GM03348 (cell line): ENCODE data around the gene GSTM1.
"Not testable (repeated sequence)": the region's sequence is repeated elsewhere in the genome, so short reads cannot be mapped to it uniquely, and the experiment has no call there.

Experiments used
- DNase-seq: peaks from one replicate; pipeline ENCODE4 v3.0.0; 2012; ENCODE audit warnings: low spot score

The GSTM1 gene

DNA sequence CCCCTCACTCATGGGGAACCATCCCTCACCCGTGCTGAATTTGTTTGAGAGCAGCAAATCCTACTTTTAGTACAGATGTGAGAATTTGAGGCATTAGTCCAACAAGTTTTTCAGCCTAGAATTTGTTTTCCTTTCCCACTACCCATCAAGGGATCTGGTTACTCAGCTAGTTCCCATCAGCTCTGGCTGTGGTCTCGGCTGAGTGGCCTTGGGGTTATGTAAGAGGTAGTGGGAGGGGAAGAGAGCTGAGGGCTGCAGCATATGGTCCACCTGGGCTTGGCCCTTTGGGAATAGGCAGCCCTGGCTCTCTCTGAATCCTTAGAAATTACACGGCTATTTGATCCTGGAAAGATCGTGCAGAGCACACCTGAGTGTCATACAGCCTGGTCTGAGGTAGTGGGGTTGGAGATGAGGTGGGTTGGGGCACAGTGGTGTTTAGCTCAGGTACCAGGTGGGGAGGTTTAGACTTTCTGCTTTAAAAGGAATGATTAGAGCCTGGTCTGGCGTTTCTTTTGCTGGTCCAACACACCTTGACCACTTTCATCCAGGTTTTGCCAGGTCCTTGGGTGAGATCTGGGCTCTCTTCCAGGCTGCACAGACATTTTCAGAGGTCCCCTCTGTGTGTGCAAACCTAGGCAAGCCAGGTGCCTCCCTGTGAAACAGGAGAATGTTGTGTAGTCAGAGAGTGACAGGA, 27.5 kb upstream of the GSTM1 start:
- DNase-seq = no peak

DNA sequence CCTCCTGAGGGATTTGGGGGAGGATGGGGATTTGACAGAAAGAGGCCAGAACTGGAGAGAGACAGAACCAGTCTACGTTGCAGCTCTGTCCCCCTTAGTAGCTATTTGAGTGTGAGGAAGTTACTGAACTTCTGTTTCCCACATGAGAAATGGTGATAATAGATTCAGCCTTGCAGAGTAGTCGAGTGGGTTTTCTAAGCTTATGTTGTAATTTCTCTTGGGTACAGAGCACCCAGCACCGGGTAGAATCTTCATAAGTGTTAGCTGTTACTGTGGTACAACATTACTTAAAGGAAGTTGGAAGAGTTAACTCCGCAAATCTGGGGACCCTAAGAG, 27.0 kb upstream of the GSTM1 start:
- not testable (repeated sequence) for DNase-seq

DNA sequence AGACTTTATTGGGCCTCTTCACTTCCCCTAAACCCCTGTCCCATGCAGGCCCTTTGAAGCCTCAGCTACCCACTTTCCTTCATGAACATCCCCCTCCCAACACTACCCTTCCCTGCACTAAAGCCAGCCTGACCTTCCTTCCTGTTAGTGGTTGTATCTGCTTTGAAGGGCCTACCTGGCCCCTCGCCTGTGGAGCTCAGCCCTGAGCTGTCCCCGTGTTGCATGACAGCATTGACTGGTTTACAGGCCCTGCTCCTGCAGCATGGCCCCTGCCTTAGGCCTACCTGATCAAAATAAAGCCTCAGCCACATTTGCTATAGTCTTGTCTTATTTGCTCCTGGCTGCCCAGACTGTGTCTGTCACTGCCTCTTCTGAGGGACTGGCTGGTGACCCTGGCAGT, 26.2 kb upstream of the GSTM1 start:
- DNase-seq = no peak

DNA sequence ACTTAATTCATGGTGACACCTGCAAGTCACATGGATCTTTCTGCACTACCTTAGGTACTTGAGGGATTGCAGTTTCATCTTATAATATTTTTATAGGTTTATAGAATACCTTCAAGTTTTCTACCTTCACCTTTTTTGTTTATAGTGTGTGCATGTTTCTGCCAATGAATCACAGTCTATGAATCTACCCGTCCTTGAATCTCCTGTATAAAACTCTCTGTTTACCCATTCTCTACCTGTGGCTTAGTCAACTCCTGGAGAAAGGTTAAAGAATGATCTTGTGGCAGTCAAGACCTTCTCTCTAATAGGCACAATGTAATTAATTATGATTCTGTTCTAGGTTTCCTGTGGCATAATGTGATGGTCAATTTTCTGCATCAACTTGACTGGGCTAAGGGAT, 22.9 kb upstream of the GSTM1 start:
- DNase-seq = no peak

DNA sequence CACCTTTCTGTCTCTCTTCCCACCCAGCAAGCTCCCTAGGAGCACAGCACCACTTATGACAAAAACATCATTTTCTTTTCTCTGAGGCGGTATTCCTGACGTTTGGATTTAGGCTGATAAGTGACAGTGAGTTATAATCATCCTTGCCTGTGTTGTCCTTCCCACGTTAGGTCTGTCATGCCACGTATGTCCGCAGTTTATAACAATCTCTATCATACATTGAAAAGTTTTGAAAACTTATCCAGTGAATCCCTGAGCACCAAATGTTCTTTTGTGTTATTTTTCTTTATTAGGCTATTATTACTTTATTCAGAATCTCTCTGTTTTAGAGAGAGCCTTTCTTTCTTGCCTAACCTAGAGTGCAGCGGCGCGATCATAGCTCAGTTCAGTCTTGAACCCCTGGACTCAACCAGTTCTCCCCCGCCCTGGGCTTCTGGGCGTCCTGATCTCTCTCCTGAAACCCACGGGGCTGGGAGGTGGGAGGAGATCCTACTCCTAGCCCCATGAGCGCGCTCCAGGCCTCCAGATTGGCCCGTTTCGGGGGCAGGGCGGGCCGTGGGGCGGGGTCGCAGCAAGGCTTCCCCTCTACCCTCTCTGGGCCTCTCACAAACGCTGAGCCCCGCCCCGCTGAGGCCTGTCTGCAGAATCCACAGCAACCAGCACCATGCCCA, 20.0 kb upstream of the GSTM1 start, which contains the start of gene GSTM2:
Gene GSTM2, plus strand, starts transcription at position 606 of the 671 bp plus-strand sequence. Its CDS starts 59 bp downstream, at position 665.
- peak; percentile 98 for DNase-seq

DNA sequence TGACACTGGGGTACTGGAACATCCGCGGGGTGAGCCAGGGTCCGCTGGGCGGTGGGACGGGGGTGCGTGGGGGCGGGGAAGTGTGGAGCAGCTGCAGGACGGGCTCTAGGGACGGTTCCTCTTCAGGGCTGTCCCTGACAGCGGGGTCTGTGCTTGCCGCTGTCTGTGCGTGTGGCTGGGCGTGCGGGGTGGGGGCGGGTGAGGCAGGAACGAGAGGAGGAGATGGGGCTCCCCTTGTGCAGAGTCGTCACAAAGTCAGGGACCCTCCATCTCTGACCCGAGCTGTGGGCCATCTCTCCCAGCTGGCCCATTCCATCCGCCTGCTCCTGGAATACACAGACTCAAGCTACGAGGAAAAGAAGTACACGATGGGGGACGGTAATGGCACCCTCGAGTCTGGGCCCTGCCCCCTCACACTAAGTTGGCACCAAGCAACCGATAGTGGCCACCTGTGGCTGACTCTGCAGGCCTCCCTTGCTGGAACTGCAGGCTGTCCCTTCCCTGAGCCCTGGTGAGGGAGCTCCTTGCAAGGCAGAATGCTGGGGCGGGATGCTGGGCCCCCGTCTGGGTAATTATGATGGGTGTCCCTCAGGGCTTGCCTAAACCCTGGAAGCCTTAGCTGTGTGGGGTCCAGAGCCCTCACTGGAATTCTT, 19.4 kb upstream of the GSTM1 start:
- no peak for DNase-seq

DNA sequence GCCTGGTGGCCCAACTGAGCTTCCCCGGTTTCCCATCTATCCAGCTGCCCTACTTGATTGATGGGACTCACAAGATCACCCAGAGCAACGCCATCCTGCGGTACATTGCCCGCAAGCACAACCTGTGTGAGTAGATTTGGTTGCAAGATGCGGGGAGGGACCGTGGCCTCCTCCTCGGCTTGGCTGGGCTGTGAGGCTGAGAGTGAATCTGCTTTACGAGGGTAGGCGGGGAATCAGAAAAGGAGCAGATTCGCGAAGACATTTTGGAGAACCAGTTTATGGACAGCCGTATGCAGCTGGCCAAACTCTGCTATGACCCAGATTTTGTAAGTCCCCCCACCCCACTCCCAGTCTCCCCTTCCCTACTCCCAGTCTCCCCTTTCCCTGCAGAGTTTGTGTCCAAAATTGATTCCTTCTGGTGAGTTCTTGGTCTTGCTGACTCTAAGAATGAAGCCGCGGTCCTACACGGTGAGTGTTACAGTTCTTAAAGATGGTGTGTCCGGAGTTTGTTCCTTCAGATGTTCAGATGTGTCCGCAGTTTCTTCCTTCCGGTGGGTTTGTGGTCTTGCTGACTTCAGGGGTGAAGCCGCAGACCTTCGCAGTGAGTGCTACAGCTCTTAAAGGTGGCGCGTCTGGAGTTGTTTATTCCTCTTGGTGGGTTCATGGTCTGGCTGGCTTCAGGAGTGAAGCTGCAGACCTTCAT, 18.2 kb upstream of the GSTM1 start:
- DNase-seq = no peak

DNA sequence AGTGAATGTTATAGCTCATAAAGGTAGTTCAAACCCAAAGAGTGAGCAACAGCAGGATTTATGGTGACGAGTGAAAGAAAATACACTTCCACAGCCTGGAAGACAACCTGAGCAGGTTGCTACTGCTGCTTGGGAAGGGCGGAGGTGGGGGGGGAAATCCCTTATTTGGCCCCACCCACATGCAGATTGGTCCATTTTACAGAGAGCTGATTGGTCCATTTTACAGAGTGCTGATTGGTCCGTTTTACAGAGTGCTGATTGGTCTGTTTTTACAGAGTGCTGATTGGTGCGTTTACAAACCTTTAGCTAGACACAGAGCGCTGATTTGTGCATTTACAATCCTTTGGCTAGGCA, 17.7 kb upstream of the GSTM1 start:
- DNase-seq = not testable (repeated sequence)

DNA sequence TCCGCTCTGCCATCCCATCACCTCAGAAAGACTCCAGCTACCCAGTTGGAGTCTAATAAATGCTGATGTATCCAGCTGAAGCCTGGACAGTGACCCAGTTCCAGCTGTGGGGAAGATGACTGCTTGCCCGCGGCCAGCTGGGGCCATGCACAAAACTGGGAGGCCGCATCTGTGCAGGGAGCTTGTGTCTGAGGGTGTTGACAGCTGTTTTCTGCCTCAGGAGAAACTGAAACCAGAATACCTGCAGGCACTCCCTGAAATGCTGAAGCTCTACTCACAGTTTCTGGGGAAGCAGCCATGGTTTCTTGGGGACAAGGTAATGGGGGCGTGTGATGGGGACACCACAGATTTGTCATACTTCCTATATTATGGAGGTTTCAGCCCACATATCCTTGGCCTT, 16.6 kb upstream of the GSTM1 start:
- no peak for DNase-seq

DNA sequence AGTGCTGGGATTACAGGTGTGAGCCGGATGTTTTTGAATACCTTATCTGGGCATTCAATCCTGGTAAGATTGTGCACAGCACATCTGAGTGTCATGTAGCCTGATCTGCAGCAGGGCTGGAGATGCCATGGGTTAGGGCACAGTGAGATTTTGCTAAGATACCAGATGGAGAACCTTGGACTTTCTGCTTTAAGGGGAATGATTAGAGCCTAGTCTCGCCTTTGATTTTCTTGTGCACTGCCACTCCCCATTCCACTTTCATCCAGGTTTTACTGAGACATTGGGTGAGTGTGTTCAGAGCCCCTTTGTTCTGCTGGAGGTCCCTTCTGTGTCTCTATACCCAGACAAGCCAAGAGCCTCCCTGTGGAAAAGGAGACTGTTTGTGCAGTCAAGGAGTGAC, 13.8 kb upstream of the GSTM1 start:
- not testable (repeated sequence) for DNase-seq

DNA sequence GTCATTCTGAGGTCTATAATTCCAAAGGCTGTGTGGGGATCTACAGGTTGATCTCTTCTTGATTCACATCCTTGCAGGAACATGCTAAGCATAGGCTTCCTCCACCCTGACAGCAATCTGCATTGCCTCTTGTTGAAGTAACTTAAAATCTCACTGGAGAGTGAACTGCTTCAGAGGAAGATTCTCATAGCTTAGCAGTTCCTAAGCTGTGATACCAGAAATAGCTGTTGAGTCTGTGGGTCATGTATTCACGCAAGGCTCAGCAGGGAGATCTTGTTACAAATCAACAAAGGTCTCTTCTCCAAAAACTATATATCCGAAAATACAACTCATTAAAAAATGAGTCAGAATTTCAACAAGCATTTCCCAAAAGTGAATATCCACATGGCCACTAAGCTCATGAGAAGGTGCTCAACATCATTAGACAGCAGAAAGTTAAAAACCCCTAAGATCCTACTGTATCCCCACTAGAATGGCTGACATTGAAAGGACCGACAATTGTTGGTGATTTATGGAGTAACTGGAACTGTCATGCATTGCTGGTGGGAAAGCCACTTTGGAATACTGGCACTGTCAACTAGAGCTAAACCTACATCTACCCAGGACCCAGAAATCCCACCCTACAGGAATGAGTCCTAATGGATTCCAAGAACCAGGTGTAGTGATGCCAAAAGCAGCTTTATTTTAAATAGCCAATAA, 10.8 kb upstream of the GSTM1 start:
- not testable (repeated sequence) for DNase-seq

DNA sequence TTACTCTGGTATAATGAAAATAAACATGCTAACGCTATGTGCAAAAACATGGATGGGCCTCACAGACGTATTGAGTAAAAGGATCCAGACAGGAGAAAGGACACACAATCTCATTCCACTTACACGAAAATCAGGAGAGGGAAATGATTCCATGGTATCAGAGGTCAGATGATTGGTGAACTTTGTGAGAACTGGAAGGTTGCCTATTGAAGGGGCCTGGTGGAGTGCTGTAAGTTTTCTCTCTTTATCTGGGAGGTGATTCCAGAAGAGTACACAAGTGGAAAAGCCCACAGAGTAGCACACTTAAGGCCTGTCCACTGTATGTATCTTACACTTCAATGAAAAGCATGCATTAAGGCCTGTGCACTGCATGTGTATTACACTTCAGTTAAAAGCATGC, 10.2 kb upstream of the GSTM1 start:
- no peak for DNase-seq

DNA sequence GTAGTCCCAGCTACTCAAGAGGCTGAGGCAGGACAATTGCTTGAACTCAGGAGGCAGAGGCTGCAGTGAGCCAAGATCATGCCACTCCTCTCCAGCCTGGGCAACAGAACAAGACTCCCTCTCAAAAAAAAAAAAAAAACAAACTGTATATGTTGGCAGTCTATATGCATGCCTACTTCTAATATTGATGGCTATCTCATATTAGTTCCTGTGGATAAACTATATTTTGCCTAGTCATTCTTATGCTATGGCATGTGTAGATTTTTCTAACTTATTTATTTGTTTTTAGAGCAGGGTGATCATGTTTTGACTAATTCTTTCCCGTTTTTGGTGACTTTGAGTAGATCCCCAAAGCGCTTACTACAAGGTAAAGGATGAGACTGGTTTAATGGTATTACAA, 9.0 kb upstream of the GSTM1 start:
- not testable (repeated sequence) for DNase-seq

DNA sequence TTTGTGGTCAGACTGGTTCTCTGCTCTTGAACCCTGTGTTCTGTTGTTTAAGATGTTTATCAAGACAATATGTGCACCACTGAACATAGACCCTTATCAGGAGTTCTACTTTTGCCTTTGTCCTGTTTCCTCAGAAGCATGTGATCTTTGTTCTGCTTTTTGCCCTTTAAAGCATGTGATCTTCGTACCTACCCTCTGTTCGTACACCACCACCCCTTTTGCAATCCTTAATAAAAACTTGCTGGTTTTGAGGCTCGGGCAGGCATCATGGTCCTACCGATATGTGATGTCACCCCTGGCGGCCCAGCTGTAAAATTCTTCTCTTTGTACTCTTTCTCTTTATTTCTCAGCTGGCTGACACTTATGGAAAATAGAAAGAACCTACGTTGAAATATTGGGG, 2.8 kb upstream of the GSTM1 start:
- not testable (repeated sequence) for DNase-seq

DNA sequence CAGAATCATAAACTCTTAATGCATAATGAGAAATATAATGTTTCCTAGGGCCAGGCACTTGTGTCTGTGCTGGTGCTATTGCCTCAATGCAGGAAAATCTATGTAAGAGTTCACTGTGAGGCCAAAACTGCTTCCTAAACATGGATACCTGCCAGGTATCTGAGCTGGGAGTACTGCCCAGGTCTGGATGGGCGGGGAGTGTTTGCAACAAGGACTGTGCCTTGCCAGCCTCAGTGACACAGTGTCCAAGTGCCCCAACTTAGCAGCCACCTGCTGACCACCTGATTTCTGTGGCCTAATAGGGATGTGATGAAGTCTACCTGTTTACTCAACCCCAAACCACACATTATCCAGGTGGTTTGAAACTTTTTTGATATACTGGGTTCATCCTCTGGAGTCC, 2.2 kb upstream of the GSTM1 start:
- DNase-seq = not testable (repeated sequence)

DNA sequence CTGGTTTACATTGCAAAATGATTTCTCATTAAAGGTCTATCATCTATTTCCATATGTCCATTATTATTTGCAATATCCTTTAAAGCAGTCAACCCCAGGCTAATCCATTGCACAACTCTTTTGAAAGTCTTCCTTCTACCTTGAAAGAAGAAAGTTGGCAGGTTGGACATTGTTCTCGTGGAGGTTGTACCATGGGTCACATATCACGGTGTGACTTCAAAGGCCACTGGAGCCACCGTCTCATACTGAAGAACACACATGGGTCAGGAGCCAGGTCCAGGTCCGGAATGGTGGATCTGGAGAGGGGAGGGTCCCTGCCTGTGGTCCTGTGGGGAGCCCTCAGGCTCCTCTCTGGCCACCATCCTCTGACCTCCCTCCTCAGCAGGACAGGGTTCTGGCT, 1.7 kb upstream of the GSTM1 start:
- not testable (repeated sequence) for DNase-seq

DNA sequence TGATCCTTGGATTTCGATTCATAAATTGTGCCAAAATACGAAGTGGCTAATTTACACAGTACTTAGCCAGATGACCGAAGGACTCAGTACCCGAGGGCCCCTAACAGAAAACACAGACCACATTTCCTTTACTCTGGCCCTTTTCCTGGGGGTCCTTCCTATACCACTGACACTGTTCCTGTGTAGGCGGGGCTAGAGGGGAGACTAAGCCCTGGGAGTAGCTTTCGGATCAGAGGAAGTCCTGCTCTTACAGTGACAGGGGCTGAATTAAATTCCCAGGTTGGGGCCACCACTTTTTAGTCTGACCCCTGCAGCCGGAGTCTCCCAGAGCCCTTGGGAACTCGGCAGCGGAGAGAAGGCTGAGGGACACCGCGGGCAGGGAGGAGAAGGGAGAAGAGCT, 508 bp upstream of the GSTM1 start:
- not testable (repeated sequence) for DNase-seq

DNA sequence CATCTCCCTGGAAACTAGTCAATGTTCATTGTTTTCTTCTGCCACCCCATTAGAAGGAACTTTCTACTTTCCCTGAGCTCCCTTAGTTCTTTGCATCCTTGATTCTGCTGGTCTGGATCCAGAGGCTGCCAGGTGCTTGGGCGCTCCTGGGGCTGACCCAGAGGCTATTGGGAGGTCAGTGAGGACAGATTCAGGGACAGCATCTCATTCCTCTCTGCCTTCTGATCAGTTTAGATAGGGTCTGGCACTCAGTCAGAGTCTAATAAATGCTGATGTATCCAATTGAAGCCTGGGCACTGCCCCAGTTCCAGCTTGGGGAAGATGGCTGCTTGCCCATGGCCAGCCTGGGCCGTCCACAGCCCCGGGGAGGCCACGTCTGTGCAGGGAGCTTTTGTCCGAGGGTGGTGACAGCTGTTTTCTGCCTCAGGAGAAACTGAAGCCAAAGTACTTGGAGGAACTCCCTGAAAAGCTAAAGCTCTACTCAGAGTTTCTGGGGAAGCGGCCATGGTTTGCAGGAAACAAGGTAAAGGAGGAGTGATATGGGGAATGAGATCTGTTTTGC, 2.3 kb downstream of the GSTM1 start:
- DNase-seq = no peak

DNA sequence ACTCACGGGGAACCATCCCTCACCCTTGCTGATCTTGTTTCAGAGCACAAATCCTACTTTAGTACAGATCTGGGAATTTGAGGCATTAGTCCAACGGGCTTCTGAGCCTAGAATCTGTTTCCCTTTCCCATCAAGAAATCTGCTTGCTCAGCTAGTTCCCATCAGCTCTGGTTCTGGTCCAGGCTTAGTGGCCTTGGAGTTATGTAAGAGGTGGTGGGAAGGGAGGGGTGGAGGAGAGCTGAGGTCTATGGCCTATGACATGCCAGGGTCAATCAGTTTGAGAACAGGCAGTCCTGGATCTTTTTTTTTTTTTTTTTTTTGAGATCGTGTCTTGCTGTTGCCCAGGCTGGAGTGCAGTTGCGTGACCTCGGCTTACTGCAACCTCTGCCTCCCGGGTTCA, 4.1 kb downstream of the GSTM1 start:
- DNase-seq = no peak

DNA sequence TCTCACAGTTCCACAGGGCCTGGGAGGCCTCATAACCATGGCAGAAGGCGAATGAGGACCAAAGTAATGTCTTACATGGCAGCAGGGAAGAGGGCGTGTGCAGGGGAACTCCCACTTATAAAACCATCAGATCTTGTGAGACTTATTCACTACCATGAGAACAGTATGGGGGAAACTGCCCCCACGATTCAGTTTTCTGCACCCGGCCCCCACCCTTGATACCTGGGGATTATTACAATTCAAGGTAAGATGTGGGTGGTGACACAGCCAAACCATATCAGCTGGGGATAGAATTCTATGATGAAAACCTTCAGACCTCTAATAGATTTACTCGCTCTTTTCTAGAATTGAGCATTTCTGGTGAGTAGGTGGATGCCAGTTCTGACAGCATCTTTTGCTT, 6.8 kb downstream of the GSTM1 start:
- DNase-seq = not testable (repeated sequence)

DNA sequence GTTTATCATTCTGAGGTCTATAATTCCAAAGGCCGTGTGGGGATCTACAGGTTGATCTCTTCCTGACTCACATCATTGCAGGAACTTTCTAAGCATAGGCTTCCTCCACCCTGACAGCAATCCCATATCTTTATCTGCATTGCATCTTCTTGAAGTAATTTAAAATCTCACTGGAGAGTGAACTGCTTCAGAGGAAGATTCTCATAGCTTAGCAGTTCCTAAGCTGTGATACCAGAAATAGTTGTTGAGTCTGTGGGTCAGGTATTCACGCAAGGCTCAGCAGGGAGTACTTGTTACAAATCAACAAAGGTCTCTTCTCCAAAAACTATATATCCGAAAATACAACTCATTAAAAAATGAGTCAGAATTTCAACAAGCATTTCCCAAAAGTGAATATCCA, 7.5 kb downstream of the GSTM1 start:
- DNase-seq = not testable (repeated sequence)

DNA sequence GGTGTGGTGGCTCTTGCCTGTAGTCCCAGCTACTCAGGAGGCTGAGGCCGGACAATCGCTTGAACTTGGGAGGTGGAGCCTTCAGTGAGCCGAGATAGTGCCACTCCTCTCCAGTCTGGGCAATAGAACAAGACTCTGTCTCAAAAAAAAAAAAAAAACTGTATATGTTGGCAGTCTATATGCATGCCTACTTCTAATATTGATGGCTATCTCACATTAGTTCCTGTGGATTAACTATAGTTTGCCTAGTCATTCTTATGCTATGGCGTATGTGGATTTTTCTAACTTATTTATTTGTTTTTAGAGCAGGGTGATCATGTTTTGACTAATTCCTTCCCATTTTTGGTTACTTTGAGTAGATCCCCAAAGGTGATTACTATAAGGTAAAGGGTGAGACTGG, 9.4 kb downstream of the GSTM1 start:
- no peak for DNase-seq
